Measurements from ENCODE around the gene RYK.
A peak's percentile ranks its signal among the peaks of the same experiment; 100 is the strongest.
"Not testable (repeated sequence)": the region's sequence is repeated elsewhere in the genome, so short reads cannot be mapped to it uniquely, and the experiment has no call there.

The RYK gene

GRCh38 chr3:134216851-134217250, 33.8 kb downstream of the RYK start:
- DNase-seq (ENCODE audit: low read depth) = no peak

GRCh38 chr3:134216191-134216764, 34.4 kb downstream of the RYK start:
- DNase-seq (ENCODE audit: low read depth) = no peak

GRCh38 chr3:134214239-134214638, 36.4 kb downstream of the RYK start:
- no peak for DNase-seq (ENCODE audit: low read depth)

- DNase-seq (ENCODE audit: low read depth) = peak; percentile 91
Measured at GRCh38 chr3:134212967-134213665, 37.5 kb downstream of the RYK start.

GRCh38 chr3:134211797-134212196, 38.9 kb downstream of the RYK start:
- no peak for DNase-seq (ENCODE audit: low read depth)

- DNase-seq (ENCODE audit: low read depth) = no peak
Measured at GRCh38 chr3:134205451-134205850, 45.2 kb downstream of the RYK start.

GRCh38 chr3:134201201-134202130, 49.2 kb downstream of the RYK start:
- DNase-seq (ENCODE audit: low read depth) = no peak

- DNase-seq (ENCODE audit: low read depth) = not testable (repeated sequence)
Measured at GRCh38 chr3:134199880-134200279, 50.8 kb downstream of the RYK start.

- no peak for DNase-seq (ENCODE audit: low read depth)
Measured at GRCh38 chr3:134199240-134199639, 51.4 kb downstream of the RYK start.

- DNase-seq (ENCODE audit: low read depth) = no peak
Measured at GRCh38 chr3:134198414-134198813, 52.2 kb downstream of the RYK start.

GRCh38 chr3:134197681-134198261, 52.9 kb downstream of the RYK start:
- DNase-seq (ENCODE audit: low read depth) = no peak

- no peak for DNase-seq (ENCODE audit: low read depth)
Measured at GRCh38 chr3:134194247-134194646, 56.4 kb downstream of the RYK start.

- no peak for DNase-seq (ENCODE audit: low read depth)
Measured at GRCh38 chr3:134190250-134190649, 60.4 kb downstream of the RYK start.

- no peak for DNase-seq (ENCODE audit: low read depth)
Measured at GRCh38 chr3:134189849-134190248, 60.8 kb downstream of the RYK start.

GRCh38 chr3:134186391-134186790, 64.3 kb downstream of the RYK start:
- no peak for DNase-seq (ENCODE audit: low read depth)

GRCh38 chr3:134180761-134181160, 69.9 kb downstream of the RYK start:
- DNase-seq (ENCODE audit: low read depth) = no peak

- DNase-seq (ENCODE audit: low read depth) = no peak
Measured at GRCh38 chr3:134179508-134179907, 71.2 kb downstream of the RYK start.

- DNase-seq (ENCODE audit: low read depth) = no peak
Measured at GRCh38 chr3:134163096-134163495, 87.6 kb downstream of the RYK start.

- no peak for DNase-seq (ENCODE audit: low read depth)
Measured at GRCh38 chr3:134161898-134162615, 88.6 kb downstream of the RYK start.

- DNase-seq (ENCODE audit: low read depth) = no peak
Measured at GRCh38 chr3:134155446-134155845, 95.2 kb downstream of the RYK start.

- DNase-seq (ENCODE audit: low read depth) = no peak
Measured at GRCh38 chr3:134153761-134154160, 96.9 kb downstream of the RYK start.

- DNase-seq (ENCODE audit: low read depth) = no peak
Measured at GRCh38 chr3:134150476-134150875, 100.2 kb downstream of the RYK start.
